Nucleus accumbens (tissue), 56 donors: ENCODE results near the gene GRIK3.
"Not testable (repeated sequence)": the region's sequence is repeated elsewhere in the genome, so short reads cannot be mapped to it uniquely, and the experiment has no call there.

Experiments used
- DNase-seq, 56 donors: peaks; one replicate each; lab custom pipeline; 2025; lab: John Stamatoyannopoulos, UW

The GRIK3 gene

DNA sequence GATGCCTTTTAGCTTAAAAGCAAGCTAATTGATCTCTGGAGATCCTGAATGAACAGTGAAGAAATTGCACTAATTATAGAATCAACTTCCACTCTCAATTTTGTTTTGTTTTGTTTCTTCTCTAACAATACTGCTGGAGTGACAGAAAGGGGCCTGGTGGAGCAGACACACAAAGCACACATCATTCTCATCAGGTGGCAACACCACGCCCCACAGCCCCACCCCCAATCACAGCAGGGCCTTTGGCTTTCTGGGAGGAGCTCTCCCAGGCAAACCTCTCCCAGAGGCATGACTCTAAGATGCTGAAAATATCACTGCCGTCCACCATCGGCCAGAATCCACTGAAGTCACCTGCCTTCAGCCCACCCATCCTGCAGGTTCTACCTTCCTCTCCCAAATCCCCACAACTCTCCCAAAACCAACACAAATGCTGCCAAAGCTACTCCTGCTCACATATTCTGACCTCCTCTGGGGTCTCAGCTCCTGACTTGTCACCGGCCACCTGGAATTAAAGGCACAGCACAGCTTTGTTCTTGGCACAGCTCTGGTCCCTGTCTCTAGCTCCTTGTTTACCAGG lies 120.7 kb downstream of the GRIK3 start:
- DNase-seq, result no peak

DNA sequence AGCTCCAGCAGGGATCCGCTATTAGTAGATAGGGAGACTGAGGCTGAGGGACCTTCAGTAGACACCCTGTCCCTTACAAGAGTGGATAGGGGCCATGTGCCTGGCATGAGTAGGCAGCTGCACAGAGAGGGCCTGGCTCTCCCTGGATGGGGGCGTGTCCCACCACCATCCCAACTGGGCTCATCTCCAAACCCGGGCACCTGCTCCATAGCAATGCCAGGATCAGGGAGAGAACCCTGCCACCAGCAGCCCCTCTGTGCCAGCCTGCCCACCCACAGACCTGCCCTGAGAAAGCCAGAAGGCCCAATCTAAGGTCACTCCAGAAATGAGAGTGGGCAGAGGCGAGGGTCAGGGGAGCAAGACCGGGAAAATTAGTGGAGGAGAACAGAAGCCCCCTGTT lies 121.3 kb downstream of the GRIK3 start:
- DNase-seq, result no peak

DNA sequence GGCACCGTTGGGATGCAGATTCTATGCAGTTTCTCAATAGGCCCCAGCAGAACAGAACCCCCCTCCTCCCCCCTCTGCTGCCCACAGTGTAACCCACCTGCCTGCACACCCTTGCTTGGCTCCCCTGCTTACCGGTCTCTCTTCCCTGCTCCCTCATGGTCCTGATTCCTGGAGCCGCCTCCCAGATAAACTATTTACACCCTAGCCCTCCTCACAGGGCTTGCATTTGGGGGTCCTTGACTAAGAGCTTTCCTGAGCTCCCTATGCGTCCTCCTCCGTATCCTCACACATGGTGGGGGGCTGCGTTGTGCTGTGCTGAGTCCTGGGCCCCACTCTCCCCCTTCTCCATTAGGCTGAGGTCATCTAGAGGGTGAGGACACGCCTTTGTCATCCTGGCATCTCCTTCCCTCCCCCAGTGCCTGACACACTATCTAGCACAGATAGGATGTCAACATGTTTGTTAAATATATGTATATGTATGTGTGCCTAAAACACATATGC lies 121.9 kb downstream of the GRIK3 start:
- no peak for DNase-seq

DNA sequence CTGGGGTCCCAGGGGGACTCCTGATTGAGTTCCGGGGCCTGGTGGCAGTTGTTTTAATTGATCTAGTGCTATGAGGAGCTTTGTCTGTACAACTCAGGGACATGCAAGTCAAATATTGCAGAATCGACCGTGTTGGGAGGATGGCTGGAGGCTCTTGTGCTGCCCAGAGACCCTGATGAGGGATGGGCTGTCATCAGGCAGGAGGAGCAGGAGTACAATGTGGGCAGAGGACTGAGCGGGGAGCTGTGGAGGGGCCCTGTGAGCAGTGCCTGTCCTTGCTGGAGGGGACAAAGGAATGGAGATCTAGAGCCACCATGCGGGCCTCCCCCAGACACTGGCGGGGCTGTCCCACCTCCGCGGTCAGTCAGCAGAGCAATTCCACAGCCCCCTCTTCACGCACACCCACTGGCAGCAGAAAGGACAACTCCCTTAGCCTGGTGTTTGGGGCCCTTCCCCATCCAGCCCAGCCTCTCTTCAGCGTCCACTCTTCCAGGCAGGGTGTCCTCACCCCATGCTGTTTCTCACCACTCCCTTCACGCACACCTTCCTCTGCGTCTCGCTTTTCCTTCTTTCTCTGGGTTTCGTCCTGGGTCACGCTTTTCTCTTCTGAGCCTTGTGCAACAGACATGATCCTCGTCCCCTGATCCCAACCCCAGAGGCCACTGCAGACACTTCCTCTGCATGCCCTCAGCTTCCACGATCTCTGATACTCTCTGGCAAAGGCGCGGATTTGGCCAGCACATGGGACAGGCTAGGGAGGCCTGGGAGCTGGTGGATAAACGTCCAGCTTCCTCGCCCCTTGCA lies 122.6 kb downstream of the GRIK3 start:
- no peak for DNase-seq

DNA sequence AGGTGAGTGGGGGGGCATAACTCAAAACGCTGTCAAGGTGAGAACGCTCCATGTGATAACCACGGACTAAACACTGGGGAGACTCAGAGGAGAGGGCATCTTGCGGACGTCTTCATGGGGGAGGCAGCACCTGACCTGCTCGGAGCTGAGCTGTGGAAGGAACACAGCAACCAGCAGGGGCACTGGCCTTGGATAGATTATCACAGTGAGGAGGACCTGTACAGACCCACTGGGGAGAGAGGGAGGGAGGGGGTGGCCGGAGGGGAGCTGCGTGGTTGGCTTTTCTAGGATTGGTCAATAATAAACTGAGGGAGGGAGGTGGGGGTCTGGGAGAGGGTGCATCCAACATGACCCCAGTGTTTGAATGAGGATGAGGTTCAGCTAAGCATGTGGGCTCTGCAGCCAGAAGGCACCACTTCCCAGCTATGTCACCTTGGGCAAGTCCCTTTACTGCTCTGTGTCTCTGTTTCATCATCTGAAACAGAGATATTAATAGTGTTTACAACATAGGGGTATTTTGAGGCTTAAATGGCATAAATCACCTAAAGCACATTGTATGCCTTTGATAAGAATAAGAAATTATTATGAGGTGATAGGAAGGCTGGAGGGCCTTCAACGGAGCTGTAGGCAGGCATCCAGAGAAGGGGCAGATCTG lies 123.3 kb downstream of the GRIK3 start:
- DNase-seq, result no peak

DNA sequence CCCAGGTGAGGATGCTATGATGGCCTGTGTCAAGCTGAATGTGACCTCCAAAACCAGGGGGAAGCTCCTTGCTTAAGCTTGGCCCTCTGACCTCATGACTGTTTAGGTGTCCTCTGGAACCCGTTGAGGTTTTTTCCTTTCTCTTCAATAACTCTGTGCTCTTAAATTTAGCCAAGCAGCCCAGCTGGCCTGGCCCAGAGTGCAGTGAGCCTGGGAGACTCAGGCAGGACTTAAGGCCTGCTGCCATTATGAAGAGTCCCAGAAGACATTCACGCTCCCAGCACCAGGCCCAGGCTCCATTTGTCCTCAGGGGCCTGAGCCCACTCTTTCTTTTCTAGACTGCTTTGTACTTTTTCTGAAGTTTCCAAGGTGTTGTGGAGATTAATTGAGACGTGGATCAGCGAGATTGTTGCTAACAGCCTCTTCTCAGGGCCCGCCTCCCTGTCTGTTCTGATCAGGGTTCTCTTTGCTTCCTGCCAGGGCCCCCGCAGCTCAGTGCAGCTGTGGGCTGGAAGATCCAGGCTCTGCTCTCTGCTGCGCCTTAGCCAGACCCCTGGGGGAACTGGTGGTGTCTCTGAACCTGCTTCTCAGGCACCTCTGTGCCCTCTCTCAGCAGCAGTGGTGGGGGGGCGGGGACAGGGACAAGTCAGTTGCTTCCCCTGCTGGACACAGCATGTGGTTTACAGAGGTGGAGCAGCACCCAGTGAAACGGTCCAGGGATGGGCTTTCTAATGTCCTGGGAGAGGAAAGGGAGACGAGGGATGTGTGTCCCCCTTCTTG lies 124.2 kb downstream of the GRIK3 start:
- peak in 12 of 56 donors; percentile 5 to 59 (median 32) for DNase-seq

DNA sequence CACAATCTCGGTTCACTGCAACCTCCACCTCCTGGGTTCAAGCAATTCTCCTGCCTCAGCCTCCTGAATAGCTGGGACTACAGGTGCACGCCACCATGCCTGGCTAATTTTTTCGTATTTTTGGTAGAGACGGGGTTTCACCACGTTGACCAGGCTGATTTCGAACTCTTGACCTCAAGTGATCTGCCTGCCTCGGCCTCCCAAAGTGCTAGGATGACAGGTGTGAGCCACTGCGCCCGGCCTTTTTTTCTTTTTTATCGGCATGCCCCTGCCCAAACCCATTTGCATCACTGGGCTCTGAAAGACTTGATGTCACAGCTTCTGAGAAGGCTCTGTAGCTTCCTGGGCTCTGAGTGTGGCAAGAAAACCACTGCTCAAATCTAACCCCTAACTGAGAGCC lies 125.0 kb downstream of the GRIK3 start:
- not testable (repeated sequence) for DNase-seq

DNA sequence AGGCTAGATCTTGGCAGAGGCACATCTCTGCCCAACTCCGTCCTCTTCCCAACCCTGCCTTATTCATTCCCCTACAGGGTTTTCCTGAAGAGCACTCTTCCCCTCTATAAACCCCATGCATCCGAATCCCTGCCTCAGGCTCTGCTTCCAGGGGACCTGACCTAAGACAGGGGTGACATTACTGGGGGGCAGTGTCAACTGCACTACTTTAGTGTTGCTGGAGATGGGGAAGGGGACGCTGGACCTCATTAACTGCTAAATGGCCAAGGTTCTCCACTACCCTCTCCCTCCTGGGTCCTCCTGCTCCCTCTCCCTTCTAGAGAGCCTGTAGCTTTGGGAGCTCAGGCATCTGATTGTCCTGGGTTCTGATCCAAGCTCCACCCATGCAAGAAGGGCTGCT lies 126.2 kb downstream of the GRIK3 start:
- no peak for DNase-seq

DNA sequence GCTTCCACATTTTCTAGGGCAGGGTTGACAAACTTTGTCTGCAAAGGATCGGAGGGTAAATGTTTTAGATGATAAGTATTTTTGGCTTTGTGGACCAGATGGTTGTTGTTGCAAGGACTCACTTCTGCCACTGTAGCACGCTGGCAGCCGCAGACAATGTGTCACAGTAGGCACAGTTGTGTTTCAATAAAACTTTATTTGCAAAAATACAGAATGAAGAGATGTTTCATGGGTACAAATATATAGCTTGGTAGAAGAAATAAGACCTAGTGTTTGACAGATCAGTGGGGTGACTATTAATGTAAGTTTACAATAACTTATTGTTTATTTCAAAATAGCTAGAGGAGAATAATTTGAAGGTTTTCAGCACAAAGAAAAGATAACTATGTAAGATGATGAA lies 127.8 kb downstream of the GRIK3 start:
- DNase-seq, result no peak

DNA sequence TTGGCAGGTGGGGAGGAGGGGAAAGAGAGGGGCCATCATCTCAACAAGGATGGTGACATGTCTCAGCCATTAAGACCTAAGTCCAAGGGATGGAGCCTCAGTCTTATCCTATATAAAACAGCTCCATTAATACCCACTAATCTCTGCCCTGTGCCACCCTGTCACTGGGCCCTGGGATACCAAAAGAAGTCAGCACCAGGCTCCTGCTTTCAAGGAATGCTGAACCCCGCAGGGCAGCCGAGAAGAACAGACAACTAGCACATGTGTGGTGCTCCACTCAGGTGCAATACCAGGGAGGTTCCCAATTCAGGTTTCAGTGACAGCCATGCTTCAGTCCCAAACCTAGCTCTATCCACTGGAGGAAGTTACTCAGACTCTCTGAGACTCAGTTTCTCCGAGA lies 128.4 kb downstream of the GRIK3 start:
- DNase-seq, result no peak

DNA sequence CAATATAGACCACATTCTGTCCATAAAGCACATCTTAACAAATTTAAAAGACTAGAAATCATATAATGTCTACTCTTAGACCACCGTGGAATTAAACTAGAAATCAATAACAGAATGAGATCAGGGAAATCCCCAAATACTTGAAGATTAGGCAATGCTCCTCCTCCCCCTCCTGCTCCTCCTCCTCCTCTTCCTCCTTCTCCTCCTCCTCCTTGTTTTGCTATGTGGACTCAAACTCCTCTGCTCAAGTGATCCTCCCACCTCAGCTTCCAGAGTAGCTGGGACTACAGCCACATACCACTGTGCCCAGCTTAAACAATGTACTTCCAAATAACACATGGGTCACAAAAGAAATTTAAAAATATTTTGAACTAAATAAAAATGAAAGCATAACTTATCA lies 134.2 kb downstream of the GRIK3 start:
- DNase-seq, result no peak

DNA sequence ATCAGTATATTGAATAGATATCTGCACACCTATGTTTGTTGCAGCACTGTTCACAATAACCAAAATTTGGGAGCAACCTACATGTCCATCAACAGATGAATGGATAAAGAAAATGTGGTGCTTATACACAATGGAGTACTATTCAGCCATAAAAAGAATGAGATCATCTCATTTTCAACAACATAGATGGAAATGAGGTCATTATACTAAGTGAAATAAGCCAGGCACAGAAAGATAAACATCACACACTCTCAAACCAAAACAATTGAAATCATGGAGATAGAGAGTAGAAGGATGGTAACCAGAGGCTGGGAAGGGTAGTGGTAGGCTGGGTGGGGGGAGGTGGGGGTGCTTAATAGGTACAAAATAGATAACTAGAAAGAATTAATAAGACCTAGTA lies 136.5 kb downstream of the GRIK3 start:
- DNase-seq, result not testable (repeated sequence)

DNA sequence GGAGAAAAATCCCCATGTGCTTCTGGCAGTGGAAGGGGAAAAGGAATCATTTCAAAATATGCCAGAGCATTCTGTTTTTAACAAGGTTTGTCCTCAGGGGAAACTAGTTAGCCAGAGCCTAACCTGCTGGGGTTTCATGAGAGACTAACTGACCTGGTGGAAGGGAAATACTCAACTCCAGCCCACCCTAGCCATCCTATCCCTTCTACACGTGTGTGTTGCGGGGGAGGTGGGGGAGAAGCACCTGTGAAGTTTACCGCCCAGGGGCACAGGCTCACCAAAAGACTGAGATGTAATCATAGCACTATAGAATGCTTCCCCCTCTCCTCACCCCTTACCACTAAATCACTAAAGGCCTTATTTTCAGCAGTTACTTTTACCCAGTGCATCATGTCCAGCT lies 139.5 kb downstream of the GRIK3 start:
- no peak for DNase-seq

DNA sequence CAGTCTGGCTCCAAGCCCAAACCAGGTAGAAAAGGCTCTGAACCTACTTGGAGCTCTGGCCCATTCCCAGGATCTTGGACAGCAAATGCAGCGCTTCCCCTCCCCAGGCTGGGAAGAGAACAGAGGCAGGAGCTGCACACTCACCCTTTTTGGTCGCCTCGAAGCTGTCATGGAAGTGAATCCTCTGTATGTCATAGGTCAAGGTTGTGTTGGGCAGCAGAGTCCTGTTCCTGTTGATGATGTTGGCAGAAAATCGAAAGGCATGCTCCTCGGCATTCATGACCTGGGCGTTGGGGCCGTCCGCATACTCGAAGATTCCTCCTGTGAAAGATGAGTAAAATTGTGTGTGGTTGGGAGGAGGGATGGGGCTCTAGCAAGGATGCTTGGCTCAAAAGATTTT lies 143.5 kb downstream of the GRIK3 start:
- DNase-seq, result no peak

DNA sequence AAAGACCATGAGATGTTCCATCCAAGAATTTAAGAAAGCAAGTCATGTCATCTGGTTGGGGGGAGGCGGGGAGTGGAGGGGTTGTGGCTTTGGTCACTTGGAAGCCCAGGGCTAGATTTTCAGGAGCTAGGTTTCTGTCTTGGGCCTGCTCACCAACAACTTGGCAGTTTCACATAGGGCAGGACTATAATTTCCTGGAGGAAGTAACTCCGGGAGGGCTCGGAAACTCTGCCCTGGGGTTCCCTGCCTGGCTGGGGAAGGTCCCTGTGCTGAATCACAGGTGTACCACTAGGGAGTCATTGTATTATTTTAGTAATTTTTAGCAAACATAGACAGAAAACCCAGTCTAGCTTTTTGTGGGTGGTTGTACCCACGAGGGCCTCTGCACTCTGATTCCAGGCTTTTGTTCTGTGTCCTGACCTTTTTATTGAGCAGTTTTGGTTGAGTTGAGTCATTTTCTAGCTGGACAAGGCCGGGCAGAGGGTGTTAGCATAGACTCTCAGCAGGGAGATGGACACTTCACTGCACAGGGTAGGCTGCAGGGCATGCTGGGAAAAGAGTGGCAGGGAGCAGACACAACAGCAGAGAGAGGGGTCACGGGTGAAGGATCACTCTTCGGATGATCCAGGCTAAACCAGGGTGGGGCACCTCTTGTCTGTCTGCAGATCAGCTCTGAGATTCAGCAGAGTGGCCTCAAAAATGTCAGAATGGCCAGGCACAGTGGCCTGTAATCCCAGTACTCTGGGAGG lies 144.7 kb downstream of the GRIK3 start:
- DNase-seq, result no peak

DNA sequence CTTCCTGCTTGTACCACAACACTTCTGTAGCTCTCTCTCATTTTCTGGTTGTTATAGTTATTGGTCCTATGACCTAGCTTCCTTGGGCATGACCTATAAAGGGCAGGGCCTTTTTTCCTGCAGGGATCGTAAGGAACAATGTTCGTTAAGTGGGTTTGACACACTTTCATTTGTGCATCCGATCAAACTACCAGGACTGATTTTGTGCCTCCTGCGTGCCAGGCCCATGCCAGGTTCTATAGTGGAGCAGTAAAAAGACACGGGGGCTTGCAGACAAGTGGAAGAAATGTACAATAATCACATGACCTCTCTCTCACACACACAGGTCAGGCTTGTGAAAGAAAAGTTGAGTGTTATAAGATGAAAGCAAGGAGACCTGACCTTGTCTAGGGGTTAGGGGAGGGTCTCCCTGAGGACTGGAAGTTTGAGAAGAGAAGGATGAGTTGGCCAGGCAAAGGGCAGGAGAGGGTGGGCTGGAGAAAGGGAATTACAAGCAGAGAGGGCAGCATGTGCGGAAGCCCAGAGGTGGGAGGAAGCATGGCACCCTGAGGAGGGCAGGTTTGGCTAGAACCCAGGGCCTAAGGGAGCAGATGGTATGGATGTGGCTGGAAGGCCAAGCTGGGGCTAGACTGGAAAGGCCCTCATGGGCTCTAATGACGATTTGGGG lies 145.4 kb downstream of the GRIK3 start:
- DNase-seq, result no peak

DNA sequence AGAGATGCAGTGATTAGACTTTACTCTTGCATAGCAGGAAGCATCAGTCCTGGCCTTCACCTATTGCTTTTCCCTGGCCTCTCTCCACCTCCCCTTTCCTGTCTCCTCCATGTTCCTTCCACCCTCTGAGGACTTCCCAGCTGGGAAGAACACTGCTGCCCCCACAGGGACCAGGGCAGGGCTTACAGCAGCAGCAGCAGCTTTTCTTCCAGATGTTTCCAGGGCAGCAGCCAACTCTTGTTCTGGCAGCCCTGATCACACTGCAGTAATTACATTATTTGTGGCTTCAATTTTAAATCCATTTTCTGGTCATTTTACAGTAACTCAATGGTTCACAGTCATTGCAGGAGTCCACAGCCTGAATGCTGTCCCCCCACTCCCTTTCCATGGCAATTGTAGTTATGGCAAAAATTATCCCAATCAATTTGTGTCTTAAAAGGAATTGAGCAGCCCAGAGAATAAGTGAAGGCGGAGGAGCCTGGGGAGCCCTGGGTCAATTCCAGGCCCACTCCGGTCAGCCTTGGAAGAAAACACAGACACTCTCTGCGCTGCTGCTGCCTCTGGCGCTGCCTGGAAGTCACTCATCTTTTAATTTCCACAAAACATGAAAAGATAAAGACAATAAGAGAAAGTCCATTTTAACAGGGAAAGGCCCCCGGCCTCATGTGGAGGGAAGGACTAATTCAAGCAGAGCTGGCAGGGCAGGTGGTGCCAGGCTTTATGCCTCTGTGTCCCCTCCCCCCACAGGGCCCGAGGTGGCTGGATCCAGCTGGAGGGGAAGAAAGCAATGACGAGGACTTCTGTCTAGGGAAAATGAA lies 148.6 kb downstream of the GRIK3 start:
- DNase-seq, result no peak

DNA sequence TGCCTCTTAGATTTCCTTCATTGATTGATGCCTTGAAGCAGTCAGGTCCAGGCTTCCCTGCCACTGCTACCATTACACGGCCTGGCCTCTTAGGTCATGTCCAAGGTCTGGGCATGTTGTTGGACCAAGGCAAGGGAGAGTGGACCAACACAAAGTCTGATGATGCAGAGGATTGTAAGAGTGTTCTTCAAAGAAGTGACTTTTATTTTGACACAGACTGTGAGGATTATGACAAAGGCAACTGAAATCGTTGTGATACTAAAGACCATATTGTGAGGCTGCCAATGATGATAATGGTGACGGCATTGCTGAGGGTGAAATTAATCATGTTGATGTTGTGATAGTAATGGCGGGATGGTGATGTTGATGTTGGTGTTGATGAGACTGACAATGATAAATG lies 149.5 kb downstream of the GRIK3 start:
- DNase-seq, result no peak
